K562 (cell line): ENCODE measurements around the gene FAAP100. TPM values are rescaled to one million over a fixed set of nuclear protein-coding genes. Genes with fewer than 3 reads are reported as not detected.

Source experiments
- ATAC-seq: fragments of 200-7000 bp; cut with Tn5 transposase; 3 replicates; pipeline ENCODE4 v1.9.1; 2020; ENCODE audit warnings: moderate library complexity
- BruUV-seq: library from RNA; stranded (reverse); fragments of 400-500 nt; replicated peaks from 2 replicates; lab custom pipeline; 2021; lab: Mats Ljungman, UMichigan
- CTCF ChIA-PET: fragments of 300-600 bp; formaldehyde crosslinking; extraction: SDS; loops from one replicate; lab custom pipeline; 2021; ENCODE audit warnings: low intra/inter-chr PET ratio; lab: Yijun Ruan, JAX
- POLR2A ChIA-PET: fragments of 300-600, 350-650 bp; sonication (Branson Sonifier 250); formaldehyde crosslinking; extraction: SDS; loops from one replicate; lab custom pipeline; 2021; ENCODE audit warnings: antibody characterized with exemption, inconsistent platforms; lab: Yijun Ruan, JAX
- DNase-seq, 4 experiments: peaks; one replicate each; pipeline versions ENCODE4 v3.0.0 to v3.0.0-alpha.2; 2011 to 2018; ENCODE audit warnings: low spot score in 3 of 4, mixed read lengths in 3 of 4; ENCODE audit errors: extremely low read depth in 1 of 4
- FAIRE-seq: peaks from 2 replicates; lab custom pipeline; 2011; peaks lifted over from hg19 to GRCh38; lab: Jason Lieb, UNC
- H2AFZ ChIP-seq: 2 replicates; pipeline ENCODE4 v1.6.0; 2011; ENCODE audit warnings: low read depth, low read length, control low read depth, inconsistent platforms
- H3K27ac ChIP-seq: fragments of 200-600 bp; 3 replicates; pipeline ENCODE4 v1.8.0; 2011; ENCODE audit warnings: low read depth, mild to moderate bottlenecking, control low read depth, inconsistent platforms, low read length, moderate library complexity, mixed read lengths; ENCODE audit errors: extremely low read depth
- H3K27me3 ChIP-seq, 2 experiments: fragments of 300-600 bp in 1 of 2; 2 replicates in 1 of 2; 3 replicates in 1 of 2; pipeline versions ENCODE4 v1.6.0 to v1.8.0; 2011; ENCODE audit warnings: inconsistent platforms in 2 of 2, low read length in 2 of 2, mild to moderate bottlenecking in 1 of 2, mixed read lengths in 1 of 2, moderate library complexity in 1 of 2; ENCODE audit not compliant: control insufficient read depth in 2 of 2, insufficient read depth in 2 of 2
- H3K36me3 ChIP-seq: fragments of 300-600 bp; 3 replicates; pipeline ENCODE4 v1.8.0; 2011; ENCODE audit warnings: mild to moderate bottlenecking, low read length, inconsistent platforms; ENCODE audit not compliant: control insufficient read depth, insufficient read depth
- H3K4me1 ChIP-seq, 2 experiments: fragments of 200-600 bp in 1 of 2; replicated peaks in 1 of 2; 2 replicates in 1 of 2; 3 replicates in 1 of 2; pipeline versions ENCODE4 v1.5.1 to v1.8.0; 2011; ENCODE audit warnings: inconsistent platforms in 2 of 2, low read length in 2 of 2, mild to moderate bottlenecking in 1 of 2, mixed read lengths in 1 of 2, moderate library complexity in 1 of 2; ENCODE audit not compliant: control insufficient read depth in 2 of 2, insufficient read depth in 2 of 2
- H3K4me2 ChIP-seq: 2 replicates; pipeline ENCODE4 v1.6.1; 2011; ENCODE audit warnings: low read length, control low read depth, inconsistent platforms, mixed read lengths; ENCODE audit not compliant: insufficient read depth
- H3K4me3 ChIP-seq: fragments of 200-600 bp; sonication (generic), shearing (Covaris generic); 2 replicates; pipeline ENCODE4 v1.5.1; 2016; ENCODE audit warnings: control low read depth, inconsistent platforms
- H3K79me2 ChIP-seq: fragments of 200-600 bp; 3 replicates; pipeline ENCODE4 v1.8.0; 2011; ENCODE audit warnings: low read length, inconsistent platforms; ENCODE audit not compliant: control insufficient read depth, insufficient read depth
- H3K9ac ChIP-seq, 2 experiments: 2 replicates each; pipeline versions ENCODE4 v1.6.0 to v1.6.1; 2011; ENCODE audit warnings: low read depth in 2 of 2, low read length in 2 of 2, control low read depth in 1 of 2, inconsistent platforms in 1 of 2, mild to moderate bottlenecking in 1 of 2, mixed read lengths in 1 of 2; ENCODE audit not compliant: insufficient read depth in 1 of 2
- H3K9me1 ChIP-seq: one replicate; pipeline ENCODE4 v1.6.0; 2011; ENCODE audit warnings: inconsistent platforms, mild to moderate bottlenecking, low read length, moderate library complexity; ENCODE audit not compliant: control insufficient read depth, insufficient read depth
- H3K9me3 ChIP-seq: replicated peaks from 2 replicates; pipeline ENCODE4 v1.5.1; 2011; ENCODE audit warnings: low read depth, low read length, inconsistent platforms; ENCODE audit not compliant: control insufficient read depth, insufficient read depth
- H4K20me1 ChIP-seq: replicated peaks from 2 replicates; pipeline ENCODE4 v1.6.1; 2011; ENCODE audit warnings: low read length, inconsistent platforms, mixed read lengths; ENCODE audit not compliant: control insufficient read depth, insufficient read depth
- CCNT2 ChIP-seq: IDR thresholded peaks from 2 replicates; pipeline ENCODE4 v1.6.1; 2011; ENCODE audit warnings: borderline replicate concordance, low read depth, mild to moderate bottlenecking, moderate library complexity, mixed read lengths, low read length; ENCODE audit not compliant: insufficient read length; ENCODE audit errors: extremely low read depth
- CREM ChIP-seq: IDR thresholded peaks from 2 replicates; pipeline ENCODE4 v1.6.1; 2014; ENCODE audit warnings: antibody characterized with exemption, low read depth
- EGR1 ChIP-seq: fragments of 450-650 bp; conservative IDR thresholded peaks from 2 replicates; pipeline ENCODE4 v1.6.1; 2017; ENCODE audit warnings: mild to moderate bottlenecking
- ESRRA ChIP-seq: fragments of 450-650 bp; IDR thresholded peaks from 2 replicates; pipeline ENCODE4 v1.6.1; 2014; ENCODE audit warnings: low read depth, mild to moderate bottlenecking, moderate library complexity, borderline replicate concordance
- GABPB1 ChIP-seq: sonication (generic); formaldehyde crosslinking; IDR thresholded peaks from 2 replicates; pipeline ENCODE4 v1.8.0; 2022; ENCODE audit warnings: mild to moderate bottlenecking, missing genetic modification reagents
- GATAD2B ChIP-seq: fragments of 450-650 bp; IDR thresholded peaks from 2 replicates; pipeline ENCODE4 v1.6.1; 2017; ENCODE audit warnings: mild to moderate bottlenecking, borderline replicate concordance
- GTF2A2 ChIP-seq: IDR thresholded peaks from 2 replicates; pipeline ENCODE4 v1.6.1; 2016; ENCODE audit warnings: mild to moderate bottlenecking, missing genetic modification characterization, missing compliant biosample characterization
- NONO ChIP-seq, 2 experiments: fragments of 200-400 bp in 1 of 2; fragments of 450-650 bp in 1 of 2; formaldehyde crosslinking in 1 of 2; IDR thresholded peaks; 2 replicates each; pipeline ENCODE4 v1.6.1; 2017; ENCODE audit warnings: low read depth in 2 of 2, mild to moderate bottlenecking in 2 of 2, moderate library complexity in 2 of 2, low read length in 1 of 2
- PHB2 ChIP-seq: fragments of 450-650 bp; IDR thresholded peaks from 2 replicates; pipeline ENCODE4 v1.6.1; 2017; ENCODE audit warnings: low read depth
- POLR2A ChIP-seq: fragments of 450-650 bp; conservative IDR thresholded peaks from 2 replicates; pipeline ENCODE4 v1.6.1; 2016
- SAP30 ChIP-seq: fragments of 200-600 bp; sonication (generic); IDR thresholded peaks from 2 replicates; pipeline ENCODE4 v1.6.1; 2012; ENCODE audit warnings: borderline replicate concordance, low read depth, mild to moderate bottlenecking, moderate library complexity, low read length, control low read depth, inconsistent platforms; ENCODE audit not compliant: insufficient read depth, poor library complexity, severe bottlenecking
- SIN3A ChIP-seq, 2 experiments: fragments of 150-350 bp in 1 of 2; IDR thresholded peaks; 2 replicates each; pipeline ENCODE4 v1.6.1; 2011 to 2016; ENCODE audit warnings: borderline replicate concordance in 2 of 2, low read depth in 2 of 2, low read length in 2 of 2, mild to moderate bottlenecking in 2 of 2, moderate library complexity in 2 of 2; ENCODE audit not compliant: control insufficient read depth in 1 of 2
- SIN3B ChIP-seq: fragments of 450-650 bp; IDR thresholded peaks from 2 replicates; pipeline ENCODE4 v1.6.1; 2017; ENCODE audit warnings: low read depth, mild to moderate bottlenecking, moderate library complexity
- SPI1 ChIP-seq: IDR thresholded peaks from 2 replicates; pipeline ENCODE4 v1.6.1; 2011; ENCODE audit warnings: low read depth, low read length, control low read depth, borderline replicate concordance
- TCF15 ChIP-seq: fragments of 250-450 bp; sonication (Bioruptor Pico); IDR thresholded peaks from 2 replicates; pipeline ENCODE4 v1.8.0; 2022; ENCODE audit warnings: moderate library complexity, mild to moderate bottlenecking, inconsistent platforms
- ZBTB7A ChIP-seq: IDR thresholded peaks from 2 replicates; pipeline ENCODE4 v1.6.1; 2011; ENCODE audit warnings: low read depth, mild to moderate bottlenecking, low read length, moderate library complexity, borderline replicate concordance; ENCODE audit not compliant: control insufficient read depth
- ZFPM2 ChIP-seq: fragments of 250-450 bp; sonication (Bioruptor Pico); IDR thresholded peaks from 2 replicates; pipeline ENCODE4 v1.5.1; 2022; ENCODE audit warnings: mild to moderate bottlenecking
- ZNF408 ChIP-seq: fragments of 250-450 bp; sonication (Bioruptor Pico); IDR thresholded peaks from 2 replicates; pipeline ENCODE4 v1.4.0; 2020; ENCODE audit warnings: low read depth, mild to moderate bottlenecking, moderate library complexity
- ZNF444 ChIP-seq: fragments of 250-450 bp; sonication (Bioruptor Pico); IDR thresholded peaks from 2 replicates; pipeline ENCODE4 v1.4.0; 2020; ENCODE audit warnings: mild to moderate bottlenecking, moderate library complexity
- ZNF449 ChIP-seq: fragments of 250-450 bp; sonication (Bioruptor Pico); IDR thresholded peaks from 2 replicates; pipeline ENCODE4 v1.8.0; 2022; ENCODE audit warnings: moderate library complexity, mild to moderate bottlenecking, inconsistent platforms
- WGBS: fragments of 100-300 bp; shearing (Covaris generic); methylation state at CpG from one replicate; pipeline ENCODE4 v1.1.6; 2016; ENCODE audit warnings: low coverage, mixed read lengths; ENCODE audit not compliant: insufficient coverage; ENCODE audit errors: missing lambda C conversion rate; 5-methylcytosine and 5-hydroxymethylcytosine counted together
- in situ Hi-C: fragments of 300-500 bp; cut with MboI; formaldehyde crosslinking; loops from 4 replicates; pipeline ENCODE4 v1.15.0; 2018; ENCODE audit warnings: inconsistent platforms, mixed read lengths
- intact Hi-C: fragments of 100-400 bp; cut with micrococcal nuclease; formaldehyde crosslinking; loops from 2 replicates; pipeline ENCODE4 v1.14.2; 2022
- polyA plus RNA-seq, 8 experiments: library from polyadenylated mRNA; depleted of rRNA in 4 of 8; stranded (reverse) in 5 of 8; unstranded in 3 of 8; fragments of >200 nt; fragmentation: Nextera tagmentation in 2 of 8; fragmentation: Illumina TruSeq in 1 of 8; extraction: Ambion mirVana in 2 of 8; extraction: Trizol in 1 of 8; gene quantifications; 2 replicates each; pipeline versions ENCODE4 v1.2.1 to v1.2.3, GENCODE V29; 2011 to 2014; ENCODE audit warnings: inconsistent platforms in 1 of 8, missing spikeins in 1 of 8
- total RNA-seq, 7 experiments: library from RNA; depleted of rRNA in 6 of 7; stranded (reverse); fragments of >200 nt in 6 of 7; fragmentation: Illumina TruSeq in 2 of 7; extraction: Trizol in 2 of 7; gene quantifications; 2 replicates each; pipeline versions ENCODE4 v1.2.1 to v1.2.3, GENCODE V29; 2011 to 2021; ENCODE audit warnings: low replicate concordance in 1 of 7

The FAAP100 gene
- total and polyA plus RNA-seq, 9 of the 15 experiments (the other 6 are each of a cell fraction or from before 2014, with no cell fraction given): 0.31 to 51.2 (median 12.6) TPM

- Histone ChIP-seq H3K27me3 (no peaks in the 10 kb centered on the region), H3K79me2 (no peaks in the 10 kb centered on the region), H3K4me2 (peak overlapping the region; percentile 74), H4K20me1 (no peaks in the 10 kb centered on the region), H3K27ac (peak overlapping the region; percentile 67; the same call in 2 of the 3 replicates), H3K36me3 (no peaks in the 10 kb centered on the region), H3K4me1 (peaks cover 5 to 71% of the 10 kb centered on the region in 2 experiments; a peak in 4 of 5 replicates), H3K9me1 (no peaks in the 10 kb centered on the region), H3K9ac (peak overlapping the region; percentile 74 to 89; a peak in 3 of 4 replicates), H2AFZ (peak overlapping the region; percentile 88), H3K4me3 (peak overlapping the region; percentile 46), H3K9me3 (no peaks in the 10 kb centered on the region)
- BruUV-seq: no TSS peak
- 8% methylated on average over 20 of the region's 47 CpGs for WGBS
- FAIRE-seq (no peak), DNase-seq (peak; percentile 60 to 69 (median 64)), ATAC-seq (peak; percentile 70)
- CTCF ChIA-PET: interaction anchor here (0.8 kb wide), 1 partner anchor 34 kb away, joined by 5 read pairs; no protein-coding TSS in a partner anchor
- POLR2A ChIA-PET: interaction anchor here (0.5 to 2.3 kb wide), 12 partner anchors 8 to 1128 kb away, joined by 3 to 12 read pairs (median 3); partner anchors contain the start of gene FAAP100
- intact Hi-C loops: no loop called here
- in situ Hi-C loops: no loop called here
- TF ChIP-seq ZNF408 (CRISPR knock-in tag) (no peak), SPI1 (peak; percentile 83), CCNT2 (peak; percentile 49), TCF15 (no peak), CREM (peak; percentile 14; the same call in 1 of the 2 replicates), ZFPM2 (CRISPR knock-in tag) (no peak), ESRRA (peak; percentile 70), ZNF449 (CRISPR knock-in tag) (no peak), SAP30 (peak; percentile 35), ZBTB7A (peak; percentile 17; the same call in 1 of the 2 replicates), NONO (IDR thresholded peaks at IDR 0.05; ENCODE audit: low read depth in 2 of 2, low read length in 1 of 2) (no peak; a peak in 1 of 4 replicates), POLR2A (no peak), GABPB1 (CRISPR knock-in tag) (0 out of 2 replicates have a peak, but pooled peaks have one; percentile 11), EGR1 (peak; percentile 80), SIN3B (peak; percentile 22; the same call in 1 of the 2 replicates), GTF2A2 (tag) (no peak), ZNF444 (no peak), GATAD2B (no peak), PHB2 (no peak), SIN3A (IDR thresholded peaks at IDR 0.05; ENCODE audit: borderline replicate concordance in 2 of 2, control insufficient read depth in 1 of 2, low read depth in 2 of 2, low read length in 2 of 2) (0 out of 4 replicates have a peak, but pooled peaks of 1 of the 2 experiments have one; percentile 10)
Measured at GRCh38 chr17:81518785-81519283, 33.3 kb downstream of the FAAP100 start.
